CD4-positive, alpha-beta T cell treated with Interleukin-12 subunit alpha and Interleukin-12 subunit beta, for 1 hour (primary cell): ENCODE data around the gene PRSS1.
"Not testable (repeated sequence)": the region's sequence is repeated elsewhere in the genome, so short reads cannot be mapped to it uniquely, and the experiment has no call there.

Source experiments
- DNase-seq: peaks from one replicate; pipeline ENCODE4 v3.0.0-alpha.2; 2020

Gene PRSS1

DNA sequence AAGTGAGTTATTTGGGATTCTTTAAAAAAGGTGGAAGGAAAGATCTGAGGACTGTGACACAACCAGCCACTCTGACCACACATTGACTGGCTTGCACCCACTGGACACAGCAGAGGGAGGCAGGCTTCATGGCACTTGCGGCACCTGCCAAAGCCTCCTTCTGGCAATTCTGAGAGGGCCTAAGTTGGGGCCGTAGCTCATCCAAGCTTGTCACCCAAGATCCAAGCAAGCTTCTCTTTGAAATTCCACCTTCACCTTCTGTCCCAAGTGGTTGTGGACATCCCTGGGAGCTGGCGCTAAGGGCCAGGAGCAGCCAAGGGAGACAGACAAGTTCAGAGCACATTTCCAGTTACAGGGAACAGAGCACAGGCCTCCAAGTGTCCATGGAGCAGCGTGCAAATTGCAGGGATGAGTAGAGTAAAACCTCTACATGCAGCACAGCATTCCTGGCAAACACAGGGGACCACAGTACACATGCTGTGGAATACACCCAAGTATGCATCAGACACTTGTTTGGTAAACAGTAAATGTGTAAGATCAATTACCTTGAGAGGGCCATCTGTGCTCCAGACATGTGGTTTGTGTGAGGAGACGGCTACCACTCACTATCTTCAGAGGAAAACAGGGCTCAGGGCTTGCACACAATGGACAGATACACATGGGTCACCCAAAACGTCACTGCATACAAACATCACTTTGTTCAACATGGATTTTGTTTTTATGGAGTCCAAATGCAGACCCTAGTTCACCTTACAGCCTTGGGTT lies 26.3 kb downstream of the PRSS1 start:
- DNase-seq = not testable (repeated sequence)

DNA sequence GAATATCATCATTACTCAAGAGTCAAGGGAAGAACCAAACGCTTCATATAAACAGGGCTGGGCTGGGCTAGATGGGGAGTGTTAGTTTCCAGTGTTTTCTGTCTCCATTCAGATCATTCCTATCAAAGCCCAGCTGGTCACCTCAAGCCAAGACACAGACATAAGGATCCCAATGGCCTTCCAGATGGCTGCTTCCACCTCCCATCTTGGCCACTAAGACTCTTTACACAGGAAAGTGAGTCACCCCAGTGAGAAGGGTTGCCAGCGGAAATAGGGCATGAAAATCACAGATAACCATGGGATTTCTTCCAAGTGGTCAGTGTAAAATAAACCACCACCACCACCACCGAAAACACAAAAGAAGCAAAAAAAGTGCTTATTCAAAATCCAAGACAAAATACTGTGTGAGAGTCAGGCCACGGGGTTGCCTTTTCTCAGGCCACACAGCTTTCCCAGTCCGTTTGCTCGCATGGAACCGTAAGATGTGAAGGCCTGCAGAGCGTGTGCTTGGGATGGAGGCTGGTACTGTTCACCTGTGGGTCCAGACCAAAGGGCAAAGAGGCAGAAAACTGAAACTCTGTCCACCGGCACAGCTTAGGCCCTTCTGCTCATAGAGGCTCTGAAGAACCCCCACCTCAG lies 27.1 kb downstream of the PRSS1 start:
- DNase-seq = no peak

DNA sequence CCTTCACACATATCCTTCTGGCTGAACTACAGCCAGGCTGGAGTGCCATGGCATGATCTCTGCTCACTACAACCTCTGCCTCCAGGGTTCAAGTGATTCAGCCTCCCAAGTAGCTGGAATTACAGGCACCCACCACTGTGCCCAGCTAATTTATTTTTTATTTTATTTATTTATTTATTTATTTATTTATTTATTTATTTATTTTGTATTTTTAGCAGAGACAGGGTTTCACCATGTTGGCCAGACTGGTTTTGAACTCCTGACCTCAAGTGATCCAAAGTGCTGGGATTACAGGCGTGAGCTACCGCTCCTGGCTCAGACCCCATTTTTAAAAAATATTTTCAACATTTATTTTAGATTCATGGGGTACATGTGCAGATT lies 27.6 kb downstream of the PRSS1 start:
- not testable (repeated sequence) for DNase-seq

DNA sequence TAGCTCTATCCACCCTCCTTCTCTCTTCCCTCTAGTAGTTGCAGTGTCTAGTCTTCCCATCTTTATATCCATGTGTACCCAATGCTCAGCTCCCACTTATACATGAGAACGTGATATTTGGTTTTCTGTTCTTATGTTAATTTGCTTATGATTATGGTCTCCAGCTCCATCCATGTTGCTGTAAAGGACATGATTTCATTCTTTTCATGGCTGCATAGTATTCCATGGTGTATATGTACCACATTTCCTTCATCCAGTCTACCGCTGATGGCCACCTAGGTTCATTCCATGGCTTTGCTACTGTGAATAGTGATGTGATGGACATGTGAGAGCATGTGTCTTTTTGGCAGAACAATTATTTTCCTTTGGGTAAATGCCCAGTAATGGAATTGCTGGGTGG lies 28.0 kb downstream of the PRSS1 start:
- no peak for DNase-seq

DNA sequence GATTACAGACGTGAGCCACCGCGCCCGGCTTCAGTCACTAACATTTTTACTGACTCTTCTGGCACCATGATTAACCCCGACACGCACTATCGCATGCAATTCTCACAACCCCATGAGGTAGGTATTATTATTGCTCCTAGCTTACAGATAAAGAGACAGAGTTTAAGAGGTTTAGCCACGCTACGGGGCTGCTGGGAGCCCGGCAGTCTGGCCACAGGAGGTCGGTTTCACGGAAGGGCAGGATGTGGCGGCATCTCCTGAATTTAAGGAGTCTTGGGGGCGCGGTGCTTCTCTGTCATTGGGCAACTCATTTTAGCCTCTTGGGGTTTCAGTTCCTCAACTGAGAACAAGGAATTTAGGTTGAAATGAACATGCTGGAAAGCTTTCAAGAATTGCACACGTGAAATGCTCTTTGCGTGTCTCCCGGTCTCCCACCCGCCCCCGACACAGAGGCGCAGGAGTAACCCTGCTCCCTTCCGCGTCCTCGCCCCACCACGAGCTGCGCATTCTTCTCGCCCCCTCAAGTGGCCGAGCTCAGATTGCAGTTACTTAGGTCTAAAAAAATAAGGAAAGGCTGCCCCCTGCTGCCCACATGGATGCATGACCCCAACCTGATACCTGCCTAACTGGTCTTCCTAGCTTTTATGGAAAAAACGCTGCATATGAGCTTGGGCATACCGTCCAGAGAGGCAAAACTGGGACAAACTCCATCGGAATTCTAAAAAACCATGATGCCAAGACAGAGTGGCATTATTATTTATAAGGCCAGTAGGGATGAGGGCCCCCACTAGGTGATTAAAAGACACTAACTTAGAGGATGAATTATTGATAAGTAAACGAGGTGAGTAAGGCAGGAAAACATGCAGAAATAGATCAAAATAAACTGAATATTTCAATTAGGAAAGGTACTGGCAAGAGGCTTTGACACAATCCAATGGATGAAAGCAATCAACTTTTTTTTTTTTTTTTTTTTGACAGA lies 33.9 kb downstream of the PRSS1 start:
- peak; percentile 83 for DNase-seq

DNA sequence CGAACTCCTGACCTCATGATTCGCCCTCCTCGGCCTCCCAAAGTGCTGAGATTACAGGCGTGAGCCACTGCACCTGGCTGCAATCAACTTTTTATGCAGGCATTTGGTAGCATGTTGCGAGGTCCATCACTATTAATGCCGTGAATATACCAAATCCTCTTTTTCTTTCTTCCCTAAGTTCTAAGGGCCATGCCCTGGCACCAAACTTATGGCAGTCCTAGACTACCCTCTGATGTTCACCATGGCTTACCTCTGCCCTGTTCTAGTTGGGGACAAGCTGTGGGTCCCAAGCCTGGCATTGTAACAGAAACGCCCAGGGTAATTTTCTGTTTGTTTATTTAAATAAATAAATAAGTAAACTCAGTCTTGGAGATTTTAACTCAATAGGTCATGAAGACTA lies 34.8 kb downstream of the PRSS1 start:
- DNase-seq = no peak

DNA sequence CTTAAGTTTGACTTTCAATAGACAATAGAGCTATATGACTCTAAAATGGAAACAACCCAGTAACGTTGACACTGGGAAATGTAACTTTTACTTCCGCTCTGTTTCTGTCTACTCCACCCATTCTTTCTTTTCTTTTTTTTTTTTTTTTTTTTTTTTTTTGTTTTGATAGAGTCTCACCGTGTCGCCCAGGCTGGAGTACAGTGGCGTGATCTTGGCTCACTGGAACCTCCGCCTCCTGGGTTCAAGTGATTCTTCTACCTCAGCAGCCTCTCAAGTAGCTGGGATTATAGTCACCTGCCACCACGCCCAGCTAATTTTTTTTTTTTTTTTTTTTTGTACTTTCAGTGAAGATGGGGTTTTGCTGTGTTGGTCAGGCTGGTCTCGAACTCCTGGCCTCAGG lies 35.4 kb downstream of the PRSS1 start:
- DNase-seq = peak; percentile 76

DNA sequence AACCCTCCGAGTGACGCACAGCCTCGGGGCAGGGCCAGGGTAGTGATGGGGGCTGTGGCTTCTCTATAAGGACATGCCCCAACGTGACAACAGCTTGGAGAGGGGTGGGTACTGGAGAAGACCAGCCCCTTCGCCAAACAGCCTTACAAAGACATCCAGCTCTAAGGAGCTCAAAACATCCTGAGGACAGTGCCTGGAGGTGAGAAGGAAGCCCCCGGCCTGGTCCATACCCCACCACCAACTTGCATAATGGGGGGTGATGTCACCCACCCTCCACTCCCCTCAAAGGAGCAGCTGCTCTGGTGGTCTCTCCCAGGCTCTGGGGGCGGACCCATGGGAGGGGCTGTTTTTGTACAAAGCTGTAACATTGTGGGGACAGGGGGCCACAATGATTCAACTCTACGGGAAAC lies 36.6 kb downstream of the PRSS1 start:
- peak; percentile 90 for DNase-seq

DNA sequence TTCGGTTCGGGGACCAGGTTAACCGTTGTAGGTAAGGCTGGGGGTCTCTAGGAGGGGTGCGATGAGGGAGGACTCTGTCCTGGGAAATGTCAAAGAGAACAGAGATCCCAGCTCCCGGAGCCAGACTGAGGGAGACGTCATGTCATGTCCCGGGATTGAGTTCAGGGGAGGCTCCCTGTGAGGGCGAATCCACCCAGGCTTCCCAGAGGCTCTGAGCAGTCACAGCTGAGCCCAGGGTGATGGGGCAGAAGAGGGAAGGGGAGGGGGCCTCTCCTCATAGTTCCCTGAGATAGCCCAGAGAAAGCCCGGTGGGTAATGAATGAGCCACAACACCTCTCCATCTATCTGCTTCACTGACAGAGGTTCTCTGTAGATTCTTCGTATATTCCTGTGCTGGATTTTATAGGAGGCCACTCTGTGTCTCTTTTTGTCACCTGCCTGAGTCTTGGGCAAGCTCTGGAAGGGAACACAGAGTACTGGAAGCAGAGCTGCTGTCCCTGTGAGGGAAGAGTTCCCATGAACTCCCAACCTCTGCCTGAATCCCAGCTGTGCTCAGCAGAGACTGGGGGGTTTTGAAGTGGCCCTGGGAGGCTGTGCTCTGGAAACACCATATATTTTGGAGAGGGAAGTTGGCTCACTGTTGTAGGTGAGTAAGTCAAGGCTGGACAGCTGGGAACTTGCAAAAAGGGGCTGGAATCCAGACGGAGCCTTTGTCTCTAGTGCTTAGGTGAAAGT lies 37.9 kb downstream of the PRSS1 start:
- peak; percentile 14 for DNase-seq

DNA sequence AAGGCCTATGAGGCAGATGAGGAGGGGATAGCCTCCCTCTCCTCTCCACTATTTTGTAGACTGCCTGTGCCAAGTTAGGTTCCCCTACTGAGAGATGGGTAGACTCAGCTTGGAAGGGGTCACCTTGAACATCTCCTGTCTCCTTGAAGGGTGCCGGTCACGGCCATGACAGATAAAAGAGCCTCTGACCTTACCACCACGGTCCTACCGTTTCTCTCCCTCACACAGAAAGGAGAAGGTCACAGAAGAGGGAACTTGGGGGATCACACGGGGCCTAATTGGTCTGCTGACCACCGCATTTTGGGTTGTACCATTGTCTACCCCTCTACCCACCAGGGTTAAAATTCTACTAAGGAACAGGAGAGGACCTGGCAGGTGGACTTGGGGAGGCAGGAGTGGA lies 38.5 kb downstream of the PRSS1 start:
- DNase-seq = peak; percentile 11

DNA sequence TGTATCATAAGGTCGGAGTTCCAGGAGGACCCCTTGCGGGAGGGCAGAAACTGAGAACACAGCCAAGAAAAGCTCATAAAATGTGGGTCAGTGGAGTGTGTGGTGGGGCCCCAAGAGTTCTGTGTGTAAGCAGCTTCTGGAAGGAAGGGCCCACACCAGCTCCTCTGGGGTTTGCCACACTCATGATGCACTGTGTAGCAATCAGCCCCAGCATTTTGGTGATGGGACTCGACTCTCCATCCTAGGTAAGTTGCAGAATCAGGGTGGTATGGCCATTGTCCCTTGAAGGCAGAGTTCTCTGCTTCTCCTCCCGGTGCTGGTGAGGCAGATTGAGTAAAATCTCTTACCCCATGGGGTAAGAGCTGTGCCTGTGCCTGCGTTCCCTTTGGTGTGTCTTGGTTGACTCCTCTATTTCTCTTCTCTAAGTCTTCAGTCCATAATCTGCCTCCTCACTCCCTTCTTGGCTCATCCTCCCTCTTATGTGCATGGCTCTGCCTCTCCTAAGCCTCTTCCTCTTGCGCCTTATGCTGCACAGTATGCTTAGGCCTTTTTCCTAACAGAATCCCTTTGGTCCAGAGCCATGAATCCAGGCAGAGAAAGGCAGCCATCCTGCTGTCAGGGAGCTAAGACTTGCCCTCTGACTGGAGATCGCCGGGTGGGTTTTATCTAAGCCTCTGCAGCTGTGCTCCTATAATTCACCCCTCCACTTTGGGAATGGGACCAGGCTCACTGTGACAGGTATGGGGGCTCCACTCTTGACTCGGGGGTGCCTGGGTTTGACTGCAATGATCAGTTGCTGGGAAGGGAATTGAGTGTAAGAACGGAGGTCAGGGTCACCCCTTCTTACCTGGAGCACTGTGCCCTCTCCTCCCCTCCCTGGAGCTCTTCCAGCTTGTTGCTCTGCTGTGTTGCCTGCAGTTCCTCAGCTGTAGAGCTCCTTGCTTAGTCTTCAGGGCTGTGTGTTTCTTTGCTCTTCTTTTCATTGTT lies 39.3 kb downstream of the PRSS1 start:
- peak; percentile 35 for DNase-seq

DNA sequence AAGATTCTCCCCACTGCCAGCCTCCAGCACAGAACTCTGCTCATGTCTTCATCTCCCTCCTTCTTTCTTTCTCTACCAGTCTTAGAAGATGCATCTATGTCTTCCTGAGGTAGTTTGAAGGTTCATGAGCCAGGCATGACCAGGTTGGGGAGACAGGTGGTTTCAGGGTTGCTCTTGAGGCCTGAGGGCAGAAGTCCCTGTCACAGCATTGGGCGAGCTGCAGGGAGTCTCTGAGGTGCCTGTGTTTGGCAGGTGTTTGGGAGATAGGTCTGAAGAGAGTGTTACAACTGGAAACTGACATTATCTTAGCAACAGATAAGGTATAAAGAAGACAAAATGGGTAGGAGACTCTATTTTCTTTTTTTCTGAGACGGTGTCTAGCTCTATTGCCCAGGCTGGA lies 40.2 kb downstream of the PRSS1 start:
- DNase-seq = peak; percentile 42

DNA sequence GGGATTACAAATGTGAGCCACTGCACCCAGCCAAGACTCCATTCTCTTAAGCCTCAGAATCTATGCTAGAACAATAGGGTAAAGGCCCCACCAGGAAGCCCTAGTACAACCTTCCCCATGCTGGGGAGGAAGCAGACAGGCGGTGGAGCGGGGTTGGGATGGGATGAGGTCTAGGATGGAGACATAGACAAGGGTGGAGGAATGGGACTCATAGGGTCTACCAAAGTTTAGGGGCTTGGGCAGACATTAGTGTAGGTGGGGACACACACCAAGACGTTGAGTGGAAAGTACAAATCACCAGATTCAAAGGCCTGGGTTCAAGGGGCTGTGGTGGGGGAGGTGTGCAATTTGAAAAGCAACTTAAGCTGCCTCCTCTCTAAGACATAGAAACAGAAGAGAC lies 40.8 kb downstream of the PRSS1 start:
- DNase-seq = peak; percentile 30

DNA sequence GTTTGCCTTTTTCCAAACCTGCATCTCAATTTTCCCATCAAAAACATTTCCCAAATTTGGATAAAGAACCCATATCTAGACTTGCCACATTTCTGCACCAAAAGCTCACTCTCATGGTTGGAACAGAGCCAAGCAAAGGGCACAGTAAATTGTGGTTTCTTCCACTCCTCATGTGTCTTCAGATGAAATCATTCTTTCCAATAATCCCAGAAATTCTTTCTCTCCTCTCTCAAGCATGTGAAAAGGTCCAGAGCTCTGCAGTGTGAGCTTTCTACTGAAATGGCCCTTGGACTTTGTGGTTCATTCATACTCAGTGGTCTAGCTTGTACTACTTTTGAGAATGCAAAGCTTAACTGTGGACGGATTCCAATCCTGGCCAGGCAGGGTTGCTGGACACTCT lies 41.3 kb downstream of the PRSS1 start:
- DNase-seq = peak; percentile 23

DNA sequence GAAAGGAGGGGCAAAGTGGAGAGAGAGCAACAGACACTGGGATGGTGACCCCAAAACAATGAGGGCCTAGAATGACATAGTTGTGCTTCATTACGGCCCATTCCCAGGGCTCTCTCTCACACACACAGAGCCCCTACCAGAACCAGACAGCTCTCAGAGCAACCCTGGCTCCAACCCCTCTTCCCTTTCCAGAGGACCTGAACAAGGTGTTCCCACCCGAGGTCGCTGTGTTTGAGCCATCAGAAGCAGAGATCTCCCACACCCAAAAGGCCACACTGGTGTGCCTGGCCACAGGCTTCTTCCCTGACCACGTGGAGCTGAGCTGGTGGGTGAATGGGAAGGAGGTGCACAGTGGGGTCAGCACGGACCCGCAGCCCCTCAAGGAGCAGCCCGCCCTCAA lies 42.2 kb downstream of the PRSS1 start:
- DNase-seq = peak; percentile 12

DNA sequence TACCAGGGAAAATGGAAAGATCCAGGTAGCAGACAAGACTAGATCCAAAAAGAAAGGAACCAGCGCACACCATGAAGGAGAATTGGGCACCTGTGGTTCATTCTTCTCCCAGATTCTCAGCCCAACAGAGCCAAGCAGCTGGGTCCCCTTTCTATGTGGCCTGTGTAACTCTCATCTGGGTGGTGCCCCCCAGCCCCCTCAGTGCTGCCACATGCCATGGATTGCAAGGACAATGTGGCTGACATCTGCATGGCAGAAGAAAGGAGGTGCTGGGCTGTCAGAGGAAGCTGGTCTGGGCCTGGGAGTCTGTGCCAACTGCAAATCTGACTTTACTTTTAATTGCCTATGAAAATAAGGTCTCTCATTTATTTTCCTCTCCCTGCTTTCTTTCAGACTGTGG lies 42.9 kb downstream of the PRSS1 start:
- DNase-seq = peak; percentile 9

DNA sequence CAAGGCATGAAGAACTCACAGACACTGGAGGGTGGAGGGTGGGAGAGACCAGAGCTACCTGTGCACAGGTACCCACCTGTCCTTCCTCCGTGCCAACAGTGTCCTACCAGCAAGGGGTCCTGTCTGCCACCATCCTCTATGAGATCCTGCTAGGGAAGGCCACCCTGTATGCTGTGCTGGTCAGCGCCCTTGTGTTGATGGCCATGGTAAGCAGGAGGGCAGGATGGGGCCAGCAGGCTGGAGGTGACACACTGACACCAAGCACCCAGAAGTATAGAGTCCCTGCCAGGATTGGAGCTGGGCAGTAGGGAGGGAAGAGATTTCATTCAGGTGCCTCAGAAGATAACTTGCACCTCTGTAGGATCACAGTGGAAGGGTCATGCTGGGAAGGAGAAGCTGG lies 43.3 kb downstream of the PRSS1 start:
- DNase-seq = no peak

DNA sequence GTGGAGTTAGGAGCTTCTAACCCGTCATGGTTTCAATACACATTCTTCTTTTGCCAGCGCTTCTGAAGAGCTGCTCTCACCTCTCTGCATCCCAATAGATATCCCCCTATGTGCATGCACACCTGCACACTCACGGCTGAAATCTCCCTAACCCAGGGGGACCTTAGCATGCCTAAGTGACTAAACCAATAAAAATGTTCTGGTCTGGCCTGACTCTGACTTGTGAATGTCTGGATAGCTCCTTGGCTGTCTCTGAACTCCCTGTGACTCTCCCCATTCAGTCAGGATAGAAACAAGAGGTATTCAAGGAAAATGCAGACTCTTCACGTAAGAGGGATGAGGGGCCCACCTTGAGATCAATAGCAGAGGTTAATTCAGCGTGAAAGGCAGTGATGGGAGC lies 43.9 kb downstream of the PRSS1 start:
- DNase-seq = no peak

DNA sequence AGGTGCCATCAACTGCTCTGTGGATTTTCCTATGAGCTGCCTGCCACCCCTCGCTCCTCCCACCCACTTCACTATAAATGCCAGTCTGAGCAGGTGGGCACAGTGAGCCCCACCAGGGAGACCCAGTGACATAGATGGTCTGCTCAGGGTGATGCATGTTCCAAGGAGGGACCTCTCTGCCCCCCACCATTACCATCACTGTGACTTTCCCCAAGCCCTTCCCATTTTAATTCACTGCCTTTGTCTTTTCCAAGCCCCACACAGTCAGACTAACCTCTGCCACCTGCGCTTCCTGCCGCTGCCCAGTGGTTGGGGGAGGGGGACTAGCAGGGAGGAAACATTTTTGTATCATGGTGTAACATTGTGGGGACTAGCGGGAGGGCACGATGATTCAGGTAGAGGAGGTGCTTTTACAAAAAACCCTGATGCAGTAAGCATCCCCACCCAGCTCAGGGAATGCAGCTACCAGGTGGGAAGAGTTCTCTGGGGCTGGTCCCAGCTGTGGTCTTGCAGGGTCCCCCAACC lies 46.1 kb downstream of the PRSS1 start:
- DNase-seq = peak; percentile 68

DNA sequence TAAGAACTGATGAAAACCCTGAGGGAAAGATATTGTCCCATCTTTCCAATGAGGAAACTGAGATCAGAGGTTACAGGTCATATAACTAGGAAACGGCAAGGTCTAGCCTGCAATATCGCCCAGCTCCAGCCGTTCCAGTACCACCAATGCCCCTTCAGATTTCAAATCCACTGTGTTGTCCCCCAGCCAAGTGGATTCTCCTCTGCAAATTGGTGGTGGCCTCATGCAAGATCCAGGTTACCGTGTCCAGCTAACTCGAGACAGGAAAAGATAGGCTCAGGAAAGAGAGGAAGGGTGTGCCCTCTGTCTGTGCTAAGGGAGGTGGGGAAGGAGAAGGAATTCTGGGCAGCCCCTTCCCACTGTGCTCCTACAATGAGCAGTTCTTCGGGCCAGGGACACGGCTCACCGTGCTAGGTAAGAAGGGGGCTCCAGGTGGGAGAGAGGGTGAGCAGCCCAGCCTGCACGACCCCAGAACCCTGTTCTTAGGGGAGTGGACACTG lies 46.8 kb downstream of the PRSS1 start:
- peak; percentile 12 for DNase-seq
